Adrenal gland (tissue), 5 donors: ENCODE results near the gene DCAF6.

ENCODE experiments used
- CTCF ChIP-seq, 6 experiments: fragments of 450-650 bp in 4 of 6; fragments of 200-600 bp in 2 of 6; sonication (generic) in 1 of 6; IDR thresholded peaks; 1 replicate in 5 of 6; 2 replicates in 1 of 6; pipeline versions ENCODE4 v1.5.1 to v1.8.0; 2016 to 2021; ENCODE audit warnings: antibody characterized with exemption in 6 of 6, mild to moderate bottlenecking in 2 of 6, moderate library complexity in 1 of 6
- POLR2A ChIP-seq, 2 donors: fragments of 450-650 bp; IDR thresholded peaks; one replicate each; pipeline ENCODE4 v1.6.1; 2017; ENCODE audit warnings: antibody characterized with exemption in 2 of 2, mild to moderate bottlenecking in 2 of 2, moderate library complexity in 1 of 2
- donor health status: DM: no; HTN: no; CAD: no.

DNA sequence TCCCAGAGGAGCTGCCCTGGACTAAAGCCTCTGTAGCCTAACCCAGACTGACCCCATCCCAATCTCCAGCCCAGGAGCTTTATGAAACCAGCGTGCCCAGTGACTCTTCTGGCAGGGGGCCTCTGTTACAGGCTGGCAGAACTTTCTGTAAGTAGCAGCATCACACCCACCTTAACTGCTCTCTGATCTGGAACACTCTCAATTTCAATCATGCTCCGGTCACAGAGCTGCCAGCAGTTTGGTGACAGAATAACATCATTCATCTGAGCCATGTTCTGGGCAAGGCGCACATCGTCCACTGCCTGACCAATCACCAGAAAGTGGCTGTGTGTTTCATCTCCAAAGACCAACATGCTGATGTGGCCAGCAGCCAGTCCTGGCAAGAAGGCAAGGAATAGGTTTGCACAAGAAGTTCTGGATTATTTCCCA is 37.2 kb upstream of the DCAF6 start:
- TF ChIP-seq CTCF (IDR thresholded peaks at IDR 0.05) (no peak), POLR2A (IDR thresholded peaks at IDR 0.05) (no peak)
